ENCODE data around the gene TREM2. TPM values are rescaled to one million over a fixed set of nuclear protein-coding genes. Genes with fewer than 3 reads are reported as not detected.

Gene TREM2
- total RNA-seq, 1 donor from 2014 or later, result 58.5 TPM

DNA sequence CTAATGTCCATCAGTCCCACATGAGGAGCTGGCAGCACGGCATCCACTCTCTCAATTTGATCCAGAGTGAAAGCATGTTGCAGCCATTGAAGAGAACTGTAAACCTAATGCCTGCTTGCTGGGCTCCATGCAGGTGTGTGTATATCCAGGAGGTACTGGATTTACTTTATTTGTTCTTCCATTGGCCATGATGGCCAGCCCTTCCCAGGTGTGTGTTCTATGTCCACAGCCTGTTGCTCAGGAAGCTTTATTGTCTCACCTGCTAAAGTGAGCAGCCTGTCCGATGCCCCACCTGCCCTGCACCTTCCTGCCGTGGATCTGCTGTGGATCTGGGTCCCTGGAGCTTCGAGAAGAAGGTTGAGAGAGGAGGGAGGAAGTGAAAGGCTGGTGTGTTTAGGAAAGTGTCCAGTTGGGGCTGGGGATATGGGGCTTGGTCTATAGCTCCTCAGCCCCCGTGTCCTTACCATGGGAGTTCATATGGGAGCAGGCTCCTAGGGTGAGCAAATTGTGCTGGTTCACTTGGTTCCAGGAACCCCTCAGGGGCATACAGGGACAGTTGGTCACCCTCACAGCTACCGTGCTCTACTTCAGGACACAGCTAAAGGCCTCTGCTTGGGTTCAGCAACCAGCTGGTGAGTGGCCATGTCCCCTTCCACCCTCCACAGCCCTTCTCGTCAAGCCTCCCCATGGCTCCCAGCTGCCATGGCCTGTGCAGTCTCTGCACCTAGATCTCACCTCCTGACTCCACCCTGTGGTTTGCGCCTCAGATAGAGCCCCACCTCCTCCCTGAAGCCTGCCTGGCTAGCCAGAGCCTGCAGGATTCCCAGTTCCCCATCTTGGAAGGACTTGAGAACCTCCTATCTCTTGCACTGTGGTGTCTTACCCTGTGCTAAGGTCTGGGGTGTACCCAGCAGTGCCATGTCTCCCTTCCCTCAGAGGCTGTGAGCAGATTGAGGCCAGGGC, 25.3 kb upstream of the TREM2 start:
- DNase-seq, result no peak
- Histone ChIP-seq H3K9me3 (peaks cover 5% of the 10 kb centered on the region), H3K36me3 (no peaks in the 10 kb centered on the region), H3K4me1 (no peaks in the 10 kb centered on the region), H3K27me3 (ENCODE audit: low read depth) (peaks cover 8% of the 10 kb centered on the region), H3K4me3 (no peak overlapping the region), H3K27ac (no peak overlapping the region)
- no peak for ATAC-seq
- intact Hi-C loops (cut with DNase I), result no loop called here
- TF ChIP-seq, protein P1, sequence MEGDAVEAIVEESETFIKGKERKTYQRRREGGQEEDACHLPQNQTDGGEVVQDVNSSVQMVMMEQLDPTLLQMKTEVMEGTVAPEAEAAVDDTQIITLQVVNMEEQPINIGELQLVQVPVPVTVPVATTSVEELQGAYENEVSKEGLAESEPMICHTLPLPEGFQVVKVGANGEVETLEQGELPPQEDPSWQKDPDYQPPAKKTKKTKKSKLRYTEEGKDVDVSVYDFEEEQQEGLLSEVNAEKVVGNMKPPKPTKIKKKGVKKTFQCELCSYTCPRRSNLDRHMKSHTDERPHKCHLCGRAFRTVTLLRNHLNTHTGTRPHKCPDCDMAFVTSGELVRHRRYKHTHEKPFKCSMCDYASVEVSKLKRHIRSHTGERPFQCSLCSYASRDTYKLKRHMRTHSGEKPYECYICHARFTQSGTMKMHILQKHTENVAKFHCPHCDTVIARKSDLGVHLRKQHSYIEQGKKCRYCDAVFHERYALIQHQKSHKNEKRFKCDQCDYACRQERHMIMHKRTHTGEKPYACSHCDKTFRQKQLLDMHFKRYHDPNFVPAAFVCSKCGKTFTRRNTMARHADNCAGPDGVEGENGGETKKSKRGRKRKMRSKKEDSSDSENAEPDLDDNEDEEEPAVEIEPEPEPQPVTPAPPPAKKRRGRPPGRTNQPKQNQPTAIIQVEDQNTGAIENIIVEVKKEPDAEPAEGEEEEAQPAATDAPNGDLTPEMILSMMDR (IDR thresholded peaks at IDR 0.05), result no peak

DNA sequence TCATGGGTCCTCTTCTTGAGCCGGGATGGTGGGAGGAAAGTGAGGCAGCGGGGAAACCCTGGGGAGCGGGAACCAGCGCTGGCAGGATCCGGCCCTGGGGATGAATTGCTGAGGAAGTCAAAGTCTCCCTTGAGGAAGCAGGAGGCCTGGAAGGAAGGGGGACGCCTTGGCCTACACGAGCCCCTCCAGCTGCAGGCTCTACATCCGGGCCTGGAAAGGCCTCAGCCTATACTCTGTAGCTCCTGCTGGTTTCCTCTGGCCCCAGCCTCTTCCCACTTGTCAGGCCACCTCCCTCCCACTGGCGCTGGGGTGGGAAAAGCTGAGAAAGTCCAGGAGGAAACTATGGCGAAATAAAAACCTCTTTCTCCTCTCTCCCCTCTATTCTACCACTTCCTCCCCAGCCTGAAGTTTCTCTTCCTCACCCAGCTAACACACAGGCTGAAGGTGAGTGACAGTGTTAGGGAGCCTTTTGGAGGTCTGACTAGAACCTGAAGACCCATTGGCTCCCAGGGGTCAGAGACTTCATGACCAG, 23.2 kb upstream of the TREM2 start:
- Histone ChIP-seq H3K9me3 (peaks cover 5% of the 10 kb centered on the region), H3K27ac (no peak overlapping the region), H3K4me3 (no peak overlapping the region), H3K27me3 (ENCODE audit: low read depth) (peaks cover 12% of the 10 kb centered on the region), H3K36me3 (no peaks in the 10 kb centered on the region), H3K4me1 (peaks cover 8% of the 10 kb centered on the region)
- TF ChIP-seq, protein P1 (IDR thresholded peaks at IDR 0.05), result no peak
- DNase-seq (no peak), ATAC-seq (no peak)
- intact Hi-C loops (cut with DNase I), result no loop called here

DNA sequence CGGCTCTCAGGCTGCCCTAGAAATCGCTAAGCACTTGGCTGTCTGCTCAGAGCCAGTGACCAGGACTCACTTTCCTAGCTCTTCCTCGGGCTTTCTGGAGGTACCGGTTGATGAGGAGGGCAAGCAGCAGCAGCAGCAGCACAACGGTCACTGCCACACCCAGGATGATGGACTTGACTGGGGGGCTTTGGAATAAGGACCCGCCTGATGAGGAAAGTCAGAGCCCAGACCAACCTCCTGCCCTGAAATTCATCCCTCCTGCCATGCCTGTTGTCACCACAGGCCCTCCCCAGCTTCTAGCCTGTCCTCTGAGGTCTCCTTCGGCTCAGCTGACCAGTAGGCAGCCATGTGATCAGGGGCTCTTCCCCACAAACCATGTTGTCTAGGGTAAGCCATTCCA, 21.8 kb upstream of the TREM2 start:
- peaks cover 22% of the 10 kb centered on the region for H3K27me3 ChIP-seq (ENCODE audit: low read depth)
- H3K36me3 ChIP-seq, result no peaks in the 10 kb centered on the region
- ATAC-seq (no peak), DNase-seq (no peak)
- peaks cover 8% of the 10 kb centered on the region for H3K4me1 ChIP-seq
- intact Hi-C loops (cut with DNase I), result no loop called here
- TF ChIP-seq, protein P1 (IDR thresholded peaks at IDR 0.05), result no peak
- H3K27ac ChIP-seq, result no peak overlapping the region
- H3K4me3 ChIP-seq, result no peak overlapping the region
- peaks cover under 1% of the 10 kb centered on the region for H3K9me3 ChIP-seq

DNA sequence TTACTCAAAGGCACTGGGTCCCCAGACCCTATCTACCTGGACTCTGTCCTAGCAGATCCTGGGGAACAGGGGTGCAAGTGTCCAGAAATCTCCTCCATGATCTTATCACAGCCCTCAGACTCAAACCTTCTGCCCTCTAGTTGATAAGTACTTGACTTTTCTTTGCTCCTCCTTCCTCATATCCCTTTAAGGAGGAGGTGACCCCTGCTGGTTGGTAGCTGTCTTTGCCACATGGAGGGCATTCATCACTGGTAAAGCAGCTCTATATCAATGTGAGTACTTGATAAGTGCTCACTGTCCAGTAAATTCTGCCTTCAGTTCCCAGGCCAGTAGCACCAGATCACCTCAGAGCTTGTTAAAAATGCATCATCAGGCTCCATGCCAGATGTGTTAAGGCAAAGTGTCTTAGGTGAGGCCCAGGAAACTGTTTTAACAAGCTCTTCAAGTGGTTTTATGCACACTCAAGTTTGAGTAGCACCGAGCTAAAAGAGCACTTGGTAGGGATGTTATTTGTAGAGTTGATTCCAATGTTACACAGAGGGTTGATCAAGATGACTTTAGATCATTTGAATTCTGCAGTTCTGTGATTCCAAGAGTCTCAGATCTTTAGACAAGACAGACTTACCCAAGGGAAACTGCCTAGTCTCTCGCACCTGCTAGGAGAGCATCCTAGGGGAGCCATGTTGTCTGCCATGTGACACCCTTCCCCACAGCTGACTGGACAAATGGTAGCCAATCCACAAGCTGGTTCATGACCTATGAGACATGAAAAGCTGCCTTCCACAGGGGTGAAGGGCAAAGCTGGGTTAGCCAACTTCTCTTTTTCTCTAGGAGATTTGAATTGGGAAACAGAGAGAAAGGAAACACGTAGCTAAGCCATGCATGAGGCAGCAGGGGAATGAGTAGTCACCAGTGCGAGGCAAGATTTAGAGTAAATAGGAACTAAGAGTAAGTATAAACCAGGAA, 19.4 kb upstream of the TREM2 start:
- Histone ChIP-seq H3K36me3 (no peaks in the 10 kb centered on the region), H3K27me3 (ENCODE audit: low read depth) (peaks cover 25% of the 10 kb centered on the region), H3K9me3 (no peaks in the 10 kb centered on the region), H3K4me1 (peaks cover 8% of the 10 kb centered on the region), H3K27ac (peak overlapping the region; percentile 67), H3K4me3 (no peak overlapping the region)
- TF ChIP-seq, protein P1 (IDR thresholded peaks at IDR 0.05), result peak; percentile 55
- peak; percentile 84 to 89 for ATAC-seq
- DNase-seq, result no peak
- intact Hi-C loops (cut with DNase I), result no loop called here

DNA sequence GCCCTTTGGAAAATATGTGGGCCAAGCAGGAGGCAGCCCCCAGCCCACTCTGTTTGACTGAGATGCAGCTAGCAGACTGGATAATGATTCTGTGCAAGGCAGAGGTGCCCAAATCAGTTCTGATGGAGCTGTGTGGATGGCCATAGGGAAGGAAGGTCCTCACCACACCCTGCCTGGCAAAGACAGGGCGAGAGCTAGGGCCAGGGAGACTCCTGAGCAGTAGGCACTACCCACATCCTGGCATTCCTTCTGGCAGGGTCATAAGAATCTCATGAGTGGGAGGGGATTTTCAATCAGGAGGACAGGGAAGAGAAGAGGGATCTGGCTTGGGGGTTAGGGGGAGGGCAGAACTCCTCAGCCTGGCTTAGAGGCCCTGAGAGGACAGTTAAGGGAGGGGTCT, 18.6 kb upstream of the TREM2 start:
- no peak for DNase-seq
- TF ChIP-seq, protein P1 (IDR thresholded peaks at IDR 0.05), result no peak
- no peak overlapping the region for H3K27ac ChIP-seq
- no peak for ATAC-seq
- H3K9me3 ChIP-seq, result no peaks in the 10 kb centered on the region
- H3K27me3 ChIP-seq (ENCODE audit: low read depth), result peaks cover 20% of the 10 kb centered on the region
- H3K36me3 ChIP-seq, result no peaks in the 10 kb centered on the region
- peaks cover 8% of the 10 kb centered on the region for H3K4me1 ChIP-seq
- H3K4me3 ChIP-seq, result no peak overlapping the region
- intact Hi-C loops (cut with DNase I), result no loop called here

Data from lower lobe of right lung (tissue), 2 donors.